Stimulated activated CD4-positive, alpha-beta T cell treated with anti-CD3 and anti-CD28 coated beads, Interleukin-2, amount 100 ng/mL, for 4 hours (primary cell): ENCODE data around the gene GIMAP8.
"Not testable (repeated sequence)": the region's sequence is repeated elsewhere in the genome, so short reads cannot be mapped to it uniquely, and the experiment has no call there.

Experiments
- DNase-seq: peaks from one replicate; pipeline ENCODE4 v3.0.0-alpha.2; 2020; ENCODE audit warnings: low read depth

The GIMAP8 gene

DNA sequence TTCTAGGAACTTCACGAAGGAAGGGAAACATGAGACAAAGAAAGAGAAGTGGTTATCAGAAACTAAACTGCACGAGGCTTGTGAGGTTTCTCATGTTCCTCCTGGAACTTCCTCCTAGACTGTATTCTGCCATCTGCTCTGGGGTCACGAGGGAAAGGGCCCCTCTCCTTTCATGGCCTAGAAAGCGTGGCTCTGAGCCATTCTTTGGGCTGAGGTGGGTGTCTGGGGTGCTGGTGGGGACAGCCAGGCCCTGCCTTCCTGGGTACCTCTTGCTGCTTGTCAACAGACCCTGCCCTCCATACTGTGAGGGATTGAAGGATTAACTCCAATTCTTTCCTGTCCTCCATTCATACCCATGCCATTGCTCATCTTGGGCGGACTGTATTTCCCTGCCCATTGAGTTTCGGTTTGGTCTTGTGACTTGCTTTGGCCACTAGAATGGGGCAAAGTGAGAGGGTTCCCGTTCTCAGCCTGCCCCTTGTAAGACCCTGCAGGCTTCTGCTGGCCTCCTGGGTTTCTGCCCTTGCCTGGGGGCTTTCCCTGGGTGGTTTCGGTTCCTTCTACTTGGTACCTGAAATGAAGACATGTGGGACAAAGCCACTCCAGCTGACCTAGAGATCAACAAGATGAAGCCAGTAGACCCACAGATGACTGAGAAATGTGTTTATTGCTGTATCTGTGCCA is 14.9 kb upstream of the GIMAP8 start:
- no peak for DNase-seq

DNA sequence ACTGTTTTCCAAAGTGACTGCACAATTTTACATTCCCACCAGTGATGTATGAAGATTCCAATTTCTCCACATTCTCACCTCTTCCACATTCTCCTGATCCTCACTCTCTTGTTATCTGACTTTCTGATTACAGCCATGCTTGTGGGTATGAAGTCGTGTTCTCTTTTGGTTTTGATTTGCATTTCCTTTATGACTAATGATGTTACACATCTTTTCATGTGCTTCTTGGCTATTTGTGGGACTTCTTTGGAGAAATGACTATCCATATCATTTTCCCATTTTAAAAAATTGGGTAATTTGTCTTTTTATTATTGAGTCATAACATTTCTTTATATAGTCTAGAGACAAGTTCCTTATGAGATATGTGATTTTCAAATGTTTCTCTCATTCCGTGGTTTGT is 10.5 kb upstream of the GIMAP8 start:
- DNase-seq = no peak

DNA sequence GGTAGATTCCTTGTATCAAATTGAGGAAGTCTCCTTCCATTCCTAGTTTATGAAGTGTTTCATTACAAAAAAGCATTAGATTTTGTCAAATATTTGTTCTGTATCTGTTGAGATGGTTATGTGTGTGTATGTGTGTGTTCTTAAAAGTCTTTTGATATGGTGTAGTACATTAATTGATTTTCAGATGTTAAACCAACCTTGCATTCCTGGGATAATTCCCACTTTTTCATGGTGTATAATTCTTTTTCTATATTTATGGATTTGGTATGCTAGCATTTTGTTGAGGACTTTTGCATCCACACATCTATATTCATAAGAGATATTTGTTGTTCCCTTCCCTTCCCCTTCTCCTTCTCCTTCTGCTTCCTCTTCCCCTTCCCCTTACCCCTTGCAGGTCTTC is 8.9 kb upstream of the GIMAP8 start:
- no peak for DNase-seq

DNA sequence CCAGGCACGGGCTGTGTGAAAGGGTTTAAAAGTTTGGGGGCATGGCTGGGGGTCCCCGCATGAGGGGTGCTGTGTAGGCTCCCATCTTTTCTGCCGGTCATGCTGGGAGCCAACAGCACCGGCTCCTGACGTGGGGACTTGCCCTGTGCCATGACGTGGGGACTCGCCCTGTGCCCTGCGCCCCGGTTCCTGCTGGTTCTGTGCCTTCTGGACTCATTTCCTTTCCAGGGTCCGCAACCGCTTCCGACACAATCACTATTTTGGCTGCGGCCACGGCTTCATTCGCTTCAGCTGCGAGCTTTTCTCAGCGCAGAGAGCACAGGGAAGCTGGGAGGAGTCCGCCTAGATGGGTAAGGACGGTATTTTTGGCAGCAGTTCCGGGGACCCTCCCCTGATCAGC is 7.6 kb upstream of the GIMAP8 start:
- DNase-seq = no peak

DNA sequence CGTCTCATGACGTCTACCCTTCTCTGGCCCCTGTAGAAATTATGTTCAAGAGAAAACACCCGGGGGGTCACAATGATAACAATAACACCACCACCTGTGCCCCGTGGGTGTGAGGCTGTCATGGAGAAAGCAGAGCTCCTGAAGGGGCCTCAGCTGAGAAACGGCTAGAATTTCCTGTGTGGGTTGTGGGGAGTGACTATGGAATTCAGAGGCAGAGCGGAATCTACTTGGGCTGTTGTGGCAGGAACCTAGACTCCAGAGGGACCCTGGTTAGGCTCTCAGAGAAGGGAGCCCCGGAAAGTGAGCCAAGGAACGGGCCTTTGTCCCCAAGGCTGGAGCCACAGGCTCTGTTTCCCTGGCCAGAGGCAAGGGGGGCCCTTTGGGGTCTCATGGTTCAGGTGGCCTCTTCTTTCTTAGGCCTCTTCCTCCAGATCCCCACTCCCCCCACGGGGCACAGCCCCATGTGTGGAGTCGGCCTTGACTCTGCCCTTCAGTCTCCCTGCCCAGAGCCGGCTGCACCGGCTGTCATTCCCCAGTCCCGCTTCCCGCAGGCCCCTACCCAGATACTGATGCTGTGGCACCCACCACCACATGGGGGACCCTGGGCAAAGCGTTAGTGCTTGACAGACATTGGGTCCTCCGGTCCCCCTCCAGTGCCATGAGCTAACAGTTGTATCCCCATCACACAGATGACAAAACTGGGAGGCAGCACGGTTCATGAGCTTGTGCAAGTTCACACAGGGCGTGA is 6.5 kb upstream of the GIMAP8 start:
- no peak for DNase-seq

DNA sequence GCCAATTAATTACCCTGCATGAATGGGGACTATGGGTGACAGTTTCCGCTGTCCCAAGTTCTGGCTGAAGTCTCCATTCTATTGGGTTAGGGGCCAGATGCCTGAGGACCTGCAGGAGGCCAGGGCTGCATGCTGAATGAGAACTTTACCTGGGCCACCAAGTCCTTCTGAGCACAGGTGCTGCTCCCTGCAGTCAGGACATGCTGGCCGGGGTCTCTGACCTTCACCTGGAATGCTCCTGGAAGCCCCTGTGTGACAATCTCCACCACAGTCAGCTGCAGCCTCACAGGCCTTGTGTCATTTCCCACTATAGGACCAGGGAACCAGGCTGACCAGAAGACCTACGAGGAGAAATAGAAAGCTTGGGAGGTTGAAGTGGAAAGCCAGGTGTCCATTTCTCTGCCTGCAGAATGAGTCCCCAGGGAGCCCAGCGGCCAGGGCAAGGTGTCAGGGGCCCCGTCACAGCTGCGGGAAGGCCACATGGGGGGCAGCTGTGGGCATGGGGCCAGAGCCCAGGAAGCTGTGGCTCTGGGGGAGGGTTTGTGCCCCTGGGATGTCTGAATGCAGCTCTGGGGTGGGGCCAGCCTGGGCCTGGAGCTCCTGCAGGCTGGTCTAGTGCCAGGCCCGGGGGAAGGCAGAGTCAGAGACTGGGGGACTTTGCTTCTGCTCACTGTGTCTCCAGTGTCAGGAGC is 5.6 kb upstream of the GIMAP8 start:
- no peak for DNase-seq

DNA sequence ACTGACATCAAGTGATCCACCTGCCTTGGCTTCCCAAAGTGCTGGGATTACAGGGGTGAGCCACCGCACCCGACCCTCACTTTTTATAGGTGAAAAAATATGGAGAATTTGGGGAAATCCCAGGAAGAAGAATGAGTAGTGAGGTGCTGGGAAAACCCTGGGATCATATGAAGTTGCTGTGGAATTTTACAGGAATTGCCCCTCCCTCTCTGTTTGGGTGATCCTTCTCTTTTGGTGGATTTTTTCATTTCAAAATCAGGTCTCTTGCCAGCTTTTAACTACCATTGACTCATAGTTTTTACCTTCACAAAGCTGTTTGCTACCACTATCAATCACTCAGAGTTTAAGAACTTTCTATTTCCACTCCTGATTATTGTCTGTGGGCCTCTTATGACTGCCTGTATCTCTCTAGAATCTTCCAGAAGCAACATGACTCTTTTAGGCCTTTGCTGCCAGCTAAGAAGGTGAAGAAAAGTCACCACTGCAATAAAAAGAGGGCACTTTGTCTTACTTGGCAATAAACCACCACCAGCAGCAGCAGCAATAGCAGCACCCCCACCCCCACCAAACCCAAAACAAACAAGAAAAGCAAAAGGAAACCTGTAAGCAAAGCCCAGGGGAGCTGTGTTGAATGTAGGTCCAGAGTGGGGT is 4.0 kb upstream of the GIMAP8 start:
- no peak for DNase-seq

DNA sequence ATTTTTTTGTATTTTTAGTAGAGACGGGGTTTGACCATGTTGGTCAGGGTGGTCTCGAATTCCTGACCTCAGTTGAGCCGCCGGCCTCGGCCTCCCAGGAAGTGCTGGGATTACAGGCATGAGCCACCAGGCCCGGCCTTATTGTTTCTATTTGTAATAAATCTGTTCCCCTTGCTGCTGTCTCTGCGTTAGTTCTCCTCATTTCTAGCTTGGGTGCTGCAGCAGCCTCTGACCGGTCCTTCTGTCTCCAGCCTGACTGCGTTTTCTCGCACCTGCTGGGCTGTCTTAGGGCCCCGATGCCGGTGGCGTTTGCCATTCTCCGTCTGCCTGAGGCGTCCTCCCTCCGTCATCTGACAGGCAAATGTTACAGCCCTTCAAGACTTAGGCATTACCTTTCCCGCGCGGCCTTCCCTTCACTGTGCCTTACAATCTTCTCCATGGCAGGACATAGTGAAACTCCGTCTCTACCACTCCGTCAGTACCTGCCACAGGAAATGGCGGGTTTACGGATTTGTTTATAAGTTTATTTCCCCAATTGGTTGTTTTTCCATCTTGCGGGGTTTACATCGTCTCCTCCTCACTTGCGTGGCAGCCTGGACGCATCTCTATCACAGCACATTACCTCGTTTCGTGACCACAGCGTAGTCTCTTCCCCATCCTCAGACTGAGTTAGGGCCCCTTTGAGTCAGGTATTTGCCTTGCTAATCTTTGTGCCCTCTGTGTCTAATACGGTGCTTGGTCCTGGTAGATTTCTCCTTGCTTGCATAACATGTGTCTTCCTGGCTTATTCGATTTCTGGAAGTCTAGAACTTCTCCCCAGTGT is 2.3 kb upstream of the GIMAP8 start:
- no peak for DNase-seq

DNA sequence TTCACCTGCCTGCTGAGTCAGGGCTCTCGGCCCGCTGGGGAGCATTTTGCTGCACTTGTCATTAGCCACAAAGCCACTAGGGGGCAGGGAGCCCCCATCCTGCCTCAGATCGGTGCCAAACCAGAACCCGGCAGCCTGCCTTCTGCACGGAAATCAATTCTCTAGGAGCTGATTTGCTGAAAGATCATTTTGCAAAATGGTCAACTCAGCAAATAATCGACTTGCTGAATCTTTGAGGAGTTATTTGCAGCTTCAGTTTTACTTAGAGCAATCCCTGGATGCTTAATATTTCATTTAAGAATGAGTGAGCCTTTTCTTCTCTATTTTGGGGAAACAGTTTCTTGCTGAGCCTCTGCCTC is 1.7 kb upstream of the GIMAP8 start:
- peak; percentile 86 for DNase-seq

DNA sequence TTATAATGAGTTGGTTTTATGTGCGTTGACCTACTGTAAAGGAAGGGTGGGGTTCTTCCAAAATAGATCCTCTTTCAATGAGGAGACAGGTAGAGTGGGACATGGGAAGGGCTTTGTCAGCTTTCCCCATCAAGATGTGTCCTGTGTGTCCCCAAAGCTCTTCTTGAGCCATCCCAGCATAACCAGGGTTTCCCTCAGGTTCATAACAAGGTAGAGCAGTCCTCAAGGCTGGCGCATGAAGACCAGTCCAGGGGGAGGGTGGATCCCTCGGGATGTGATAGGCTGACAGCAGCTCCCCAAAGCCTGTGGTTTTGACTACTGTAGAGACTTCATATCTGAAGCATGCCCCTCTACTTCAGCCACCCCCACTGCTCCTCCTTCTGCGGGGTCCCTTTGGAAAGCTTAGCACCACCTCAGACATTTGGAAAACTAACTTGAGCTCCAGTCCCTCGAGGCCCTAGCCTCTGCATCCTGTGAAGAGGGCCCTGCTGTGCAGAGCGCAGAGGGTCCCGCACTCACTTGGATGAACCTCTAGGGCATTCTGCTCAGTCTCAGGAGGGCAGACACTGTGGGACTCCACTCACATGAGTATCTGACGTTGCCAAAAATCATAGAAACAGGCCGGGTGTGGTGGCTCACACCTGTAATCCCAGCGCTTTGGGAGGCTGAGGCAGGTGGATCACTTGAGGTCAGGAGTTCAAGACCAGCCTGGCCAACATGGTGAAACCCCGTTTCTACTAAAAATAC is 1.1 kb upstream of the GIMAP8 start:
- no peak for DNase-seq

DNA sequence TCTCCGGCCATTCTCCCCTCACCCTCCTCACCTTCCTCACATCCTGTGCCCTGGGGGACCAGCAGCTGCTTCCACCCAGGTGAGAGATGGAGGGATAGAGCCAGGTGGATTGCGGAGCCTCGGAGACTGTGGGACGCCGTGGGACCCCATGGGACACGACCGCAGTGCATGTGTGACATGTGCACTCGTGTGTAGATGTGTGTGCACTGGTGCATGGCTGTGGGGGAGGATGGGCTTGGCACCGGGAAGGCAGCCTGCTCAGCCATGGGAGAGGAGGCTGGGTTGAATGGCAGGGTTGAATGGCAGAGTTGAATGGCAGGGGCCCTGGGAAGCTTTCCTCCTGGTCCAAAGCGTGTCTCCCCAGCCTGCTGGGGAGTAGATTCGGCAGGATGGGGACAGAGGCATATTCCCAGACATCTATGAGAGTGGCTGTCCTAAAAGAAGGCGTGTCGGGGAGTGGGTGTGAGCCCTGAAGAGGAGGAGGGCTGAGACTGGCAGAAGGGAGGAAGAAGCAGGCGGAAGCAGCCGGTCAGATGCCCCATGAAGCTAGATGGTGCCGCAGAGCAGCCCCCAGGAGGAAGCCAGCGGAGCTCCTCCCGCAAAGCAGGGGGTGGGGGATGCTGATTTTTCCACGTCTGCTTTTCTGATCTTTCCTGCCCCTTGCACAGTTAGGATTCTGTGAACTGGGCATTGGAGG is 815 bp downstream of the GIMAP8 start:
- DNase-seq = peak; percentile 62

DNA sequence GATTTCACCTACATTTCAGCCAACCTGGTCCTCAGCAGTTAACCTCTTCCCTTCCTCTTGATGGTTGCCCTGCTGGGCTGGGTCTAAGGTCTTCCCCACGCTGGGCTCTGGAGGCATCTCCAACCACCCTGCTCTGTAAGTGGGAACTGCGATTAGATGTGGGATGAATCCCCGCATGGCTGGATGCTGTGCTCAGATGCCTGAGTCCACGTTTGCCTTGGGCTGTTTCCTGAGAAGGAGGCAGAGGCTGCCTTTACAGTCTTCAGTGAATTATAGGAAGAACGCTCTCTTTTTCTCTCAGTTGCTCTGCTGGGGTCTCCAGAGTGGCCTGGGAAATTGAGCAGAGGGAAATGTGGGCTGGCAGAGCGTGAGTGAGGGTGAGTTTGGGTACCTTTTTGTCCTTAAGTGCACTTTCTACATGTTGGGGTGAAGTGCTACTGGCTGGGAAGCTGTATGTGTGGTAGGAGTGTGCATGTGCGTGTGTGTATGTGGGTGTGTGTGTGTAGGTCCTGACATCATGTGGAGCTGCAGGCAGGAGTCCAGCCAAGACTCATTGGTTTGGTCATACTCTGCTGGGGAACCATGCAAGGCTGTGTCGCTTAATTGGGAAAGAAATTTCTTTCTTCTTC is 1.5 kb downstream of the GIMAP8 start:
- no peak for DNase-seq

DNA sequence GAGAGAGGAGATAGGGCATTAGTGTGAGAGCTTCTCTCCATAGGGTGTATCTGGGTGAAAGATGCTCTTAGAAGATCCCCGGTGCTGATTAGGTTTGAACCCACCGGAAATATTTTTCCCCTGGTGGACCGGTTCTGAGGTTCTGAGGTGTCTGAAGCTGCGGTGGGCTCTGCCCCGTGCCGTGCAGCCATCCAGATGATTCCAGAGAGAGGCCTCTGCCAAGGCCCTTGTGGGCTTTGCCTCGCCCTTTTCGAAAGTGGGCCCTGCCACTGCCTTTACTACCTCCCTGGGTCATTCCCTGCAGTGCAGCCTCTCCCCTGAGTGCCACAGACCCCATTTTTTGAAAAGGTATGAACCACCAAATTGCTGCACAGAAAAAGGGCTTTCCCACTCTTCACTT is 2.8 kb downstream of the GIMAP8 start:
- no peak for DNase-seq

DNA sequence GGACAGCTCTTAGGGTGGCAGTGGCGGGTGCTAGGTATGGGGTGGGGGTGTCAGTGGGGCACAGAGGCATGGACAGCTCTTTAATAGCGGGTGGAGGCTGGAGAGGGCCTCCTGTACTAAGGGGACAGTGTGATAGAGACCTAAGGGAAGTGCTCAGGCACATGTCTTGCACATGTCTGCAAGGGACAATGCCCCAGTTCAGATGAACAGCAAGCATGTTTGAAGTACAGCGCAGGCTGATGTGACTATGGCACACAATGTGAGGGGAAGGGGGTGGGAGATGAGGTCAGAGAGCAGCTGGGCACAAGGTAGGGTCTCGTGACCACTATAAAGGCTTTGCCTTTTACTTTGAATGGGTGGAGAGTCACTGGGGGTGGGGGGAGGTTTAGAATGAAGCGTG is 3.5 kb downstream of the GIMAP8 start:
- no peak for DNase-seq

DNA sequence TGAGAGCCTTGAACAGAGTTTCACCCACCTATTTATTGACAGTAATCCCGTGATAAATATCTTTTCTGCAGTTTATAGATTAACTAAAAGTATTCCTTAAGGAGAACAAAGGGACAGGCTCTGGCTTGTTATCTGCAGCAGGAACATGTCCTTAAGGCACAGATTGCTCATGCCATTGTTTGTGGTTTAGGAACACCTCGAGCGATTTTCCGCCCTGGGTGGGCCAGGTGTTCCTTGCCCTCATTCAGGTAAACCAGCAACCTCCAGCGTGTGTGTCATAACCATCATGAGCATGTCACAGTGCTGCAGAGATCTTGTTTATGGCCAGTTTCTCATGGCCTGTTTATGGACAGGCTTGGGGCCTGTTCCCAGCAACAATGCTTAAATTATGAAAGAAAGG is 6.6 kb downstream of the GIMAP8 start:
- not testable (repeated sequence) for DNase-seq

DNA sequence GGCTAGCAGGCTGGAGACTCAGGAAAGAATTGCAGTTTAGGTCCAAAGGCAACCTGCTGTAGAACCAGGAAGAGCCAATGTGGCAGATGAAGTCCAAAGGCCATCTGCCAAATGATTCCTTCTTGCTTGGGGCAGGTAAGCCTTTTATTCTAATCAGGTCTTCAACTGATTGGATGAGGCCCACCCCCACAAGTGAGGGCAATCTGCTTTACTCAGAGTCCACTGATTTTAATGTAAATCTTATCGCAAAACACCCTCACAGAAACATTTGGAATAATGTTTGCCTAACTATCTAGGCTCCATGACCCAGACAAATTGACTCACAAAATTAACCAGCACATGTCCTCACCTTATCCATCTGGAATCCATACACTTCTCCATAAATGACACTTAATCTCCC is 7.8 kb downstream of the GIMAP8 start:
- DNase-seq = no peak

DNA sequence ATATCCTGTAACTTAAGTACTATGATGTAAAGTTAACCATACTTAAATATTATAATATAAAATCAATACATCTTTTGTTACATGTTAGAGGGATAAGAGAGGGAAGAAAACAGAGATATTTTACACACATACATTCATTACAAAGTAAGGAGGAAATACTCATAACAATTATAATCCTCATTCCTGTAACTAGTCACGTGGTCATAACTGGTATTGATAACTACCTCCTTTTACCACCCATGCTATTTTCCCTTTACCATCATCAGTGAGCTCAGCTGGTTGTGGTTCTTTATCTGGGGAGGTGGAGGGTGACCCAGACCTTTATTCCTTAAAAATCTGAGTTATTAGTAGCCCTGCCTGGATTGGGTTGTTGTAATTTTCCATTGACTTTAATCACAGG is 8.3 kb downstream of the GIMAP8 start:
- no peak for DNase-seq

DNA sequence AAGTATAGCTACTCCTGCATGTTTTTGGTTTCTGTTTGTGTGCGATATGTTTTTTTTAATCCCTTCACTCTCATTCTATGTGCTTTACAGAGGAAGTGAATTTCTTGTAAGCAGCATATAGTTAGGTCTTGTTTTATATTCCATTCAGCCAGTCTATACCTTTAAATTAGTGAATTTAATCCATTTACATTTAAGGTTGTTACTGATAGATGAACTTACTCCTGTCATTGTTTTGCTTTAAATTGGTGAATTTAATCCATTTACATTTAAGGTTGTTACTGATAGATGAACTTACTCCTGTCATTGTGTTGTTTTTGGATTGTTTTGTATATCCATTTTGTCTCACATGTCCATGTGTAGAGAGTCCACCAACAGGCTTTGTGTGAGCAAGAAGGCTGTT is 11.1 kb downstream of the GIMAP8 start:
- DNase-seq = no peak

DNA sequence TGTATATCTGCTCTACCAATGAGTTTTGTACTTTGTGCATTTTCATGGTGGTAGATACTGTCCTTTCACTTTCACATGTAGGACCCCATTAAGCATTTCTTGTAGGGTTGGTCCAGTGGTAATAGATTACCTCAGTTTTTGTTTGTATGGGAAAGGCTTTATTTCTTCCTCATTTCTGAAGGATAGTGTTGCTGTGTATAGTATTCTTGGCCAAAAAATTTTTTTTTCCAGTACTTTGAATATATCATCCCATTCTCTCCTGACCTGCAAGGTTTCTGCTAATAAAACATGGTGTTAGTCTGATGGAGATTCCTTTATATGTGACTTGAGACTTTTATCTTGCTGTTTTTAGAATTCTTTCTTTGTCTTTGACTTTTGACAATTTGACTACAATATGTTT is 12.0 kb downstream of the GIMAP8 start:
- DNase-seq = no peak

DNA sequence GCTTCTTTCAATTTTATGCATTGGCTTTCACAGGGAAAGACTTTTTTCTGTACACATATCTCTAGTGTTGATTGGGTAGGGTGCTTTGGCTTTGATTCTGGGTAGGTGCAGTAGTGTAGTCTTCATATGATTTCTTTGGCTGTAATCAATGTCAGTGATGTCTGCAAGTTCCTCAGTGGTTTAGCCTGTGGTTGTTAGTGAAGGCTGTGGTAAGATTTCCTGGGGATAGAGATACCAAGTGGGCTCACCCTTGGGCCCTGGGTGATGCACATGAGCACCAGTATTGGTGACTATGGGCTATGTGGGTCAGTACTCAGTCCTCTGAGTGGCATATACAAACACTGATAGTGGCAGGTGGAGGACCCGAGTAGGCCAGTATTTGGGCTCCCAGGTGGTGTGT is 13.0 kb downstream of the GIMAP8 start:
- DNase-seq = no peak
